AG10803 (cell line): ENCODE results near the gene ARV1.
"Not testable (repeated sequence)": the region's sequence is repeated elsewhere in the genome, so short reads cannot be mapped to it uniquely, and the experiment has no call there.

ENCODE experiments used
- DNase-seq: peaks from one replicate; pipeline ENCODE4 v3.0.0; 2010; ENCODE audit warnings: low read depth
- H3K4me3 ChIP-seq: 2 replicates; pipeline ENCODE4 v1.5.1; 2011; ENCODE audit warnings: mild to moderate bottlenecking, low read length, control low read depth
- TF ChIP-seq, protein P1 (sequence below): conservative IDR thresholded peaks from 2 replicates; pipeline ENCODE4 v1.5.1; 2011; ENCODE audit warnings: mild to moderate bottlenecking, low read length, control low read depth, inconsistent platforms

The ARV1 gene

DNA sequence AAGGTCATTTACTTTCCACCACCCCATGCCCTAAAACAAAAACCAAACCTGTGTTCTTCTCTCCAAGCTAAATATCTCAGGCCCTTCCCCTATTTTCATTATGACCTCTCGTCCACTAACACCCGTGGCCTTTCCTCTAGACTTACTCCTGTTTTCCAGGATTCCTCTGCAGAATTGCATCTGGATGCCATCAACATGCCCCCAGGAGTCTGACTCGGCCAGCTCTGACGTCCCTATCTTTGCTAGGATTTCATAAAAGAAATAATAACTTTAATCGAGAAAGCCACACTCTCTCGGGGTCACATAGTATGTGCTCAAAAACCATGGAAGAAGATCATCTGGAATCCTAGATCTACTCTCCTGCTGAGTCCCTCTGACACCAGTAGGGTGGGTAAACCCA, 47.7 kb downstream of the ARV1 start:
- DNase-seq: no peak

GRCh38 chr1:231027136-231027925, 48.4 kb downstream of the ARV1 start:
- TF ChIP-seq, protein P1, sequence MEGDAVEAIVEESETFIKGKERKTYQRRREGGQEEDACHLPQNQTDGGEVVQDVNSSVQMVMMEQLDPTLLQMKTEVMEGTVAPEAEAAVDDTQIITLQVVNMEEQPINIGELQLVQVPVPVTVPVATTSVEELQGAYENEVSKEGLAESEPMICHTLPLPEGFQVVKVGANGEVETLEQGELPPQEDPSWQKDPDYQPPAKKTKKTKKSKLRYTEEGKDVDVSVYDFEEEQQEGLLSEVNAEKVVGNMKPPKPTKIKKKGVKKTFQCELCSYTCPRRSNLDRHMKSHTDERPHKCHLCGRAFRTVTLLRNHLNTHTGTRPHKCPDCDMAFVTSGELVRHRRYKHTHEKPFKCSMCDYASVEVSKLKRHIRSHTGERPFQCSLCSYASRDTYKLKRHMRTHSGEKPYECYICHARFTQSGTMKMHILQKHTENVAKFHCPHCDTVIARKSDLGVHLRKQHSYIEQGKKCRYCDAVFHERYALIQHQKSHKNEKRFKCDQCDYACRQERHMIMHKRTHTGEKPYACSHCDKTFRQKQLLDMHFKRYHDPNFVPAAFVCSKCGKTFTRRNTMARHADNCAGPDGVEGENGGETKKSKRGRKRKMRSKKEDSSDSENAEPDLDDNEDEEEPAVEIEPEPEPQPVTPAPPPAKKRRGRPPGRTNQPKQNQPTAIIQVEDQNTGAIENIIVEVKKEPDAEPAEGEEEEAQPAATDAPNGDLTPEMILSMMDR: no peak
- no peak for DNase-seq
- H3K4me3 ChIP-seq: no peak overlapping the region

More for the DNA sequence above, 47.7 kb downstream of the ARV1 start:
- TF ChIP-seq, protein P1: no peak
- H3K4me3 ChIP-seq: no peak overlapping the region

DNA sequence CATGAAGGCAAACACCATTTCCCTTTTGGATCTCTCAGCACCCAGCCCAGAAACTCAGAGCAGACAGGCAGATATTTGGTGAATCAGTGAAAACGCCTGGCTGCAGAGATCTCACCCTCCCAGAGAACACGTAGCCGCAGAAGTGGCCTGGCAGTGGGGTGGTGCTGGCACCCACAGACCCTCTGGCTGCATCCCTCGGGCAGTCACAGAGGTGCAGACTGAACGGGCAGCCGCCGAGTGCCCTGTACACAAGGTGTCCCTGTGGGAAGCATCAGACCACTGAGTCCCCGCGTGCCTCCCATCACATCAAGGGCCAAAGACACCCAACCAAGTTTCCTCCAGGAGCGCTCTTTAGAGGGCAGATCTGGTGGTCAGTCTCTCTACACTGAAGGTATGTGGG, 49.1 kb downstream of the ARV1 start:
- no peak for DNase-seq
- no peak overlapping the region for H3K4me3 ChIP-seq
- TF ChIP-seq, protein P1: no peak

- TF ChIP-seq, protein P1: no peak
- no peak for DNase-seq
- no peak overlapping the region; the same call in 1 of the 2 replicates for H3K4me3 ChIP-seq
Observed at GRCh38 chr1:231028682-231029081, 49.8 kb downstream of the ARV1 start.

- DNase-seq, H3K4me3 ChIP-seq: not testable (repeated sequence)
Observed at GRCh38 chr1:231029247-231029646, 50.4 kb downstream of the ARV1 start.

DNA sequence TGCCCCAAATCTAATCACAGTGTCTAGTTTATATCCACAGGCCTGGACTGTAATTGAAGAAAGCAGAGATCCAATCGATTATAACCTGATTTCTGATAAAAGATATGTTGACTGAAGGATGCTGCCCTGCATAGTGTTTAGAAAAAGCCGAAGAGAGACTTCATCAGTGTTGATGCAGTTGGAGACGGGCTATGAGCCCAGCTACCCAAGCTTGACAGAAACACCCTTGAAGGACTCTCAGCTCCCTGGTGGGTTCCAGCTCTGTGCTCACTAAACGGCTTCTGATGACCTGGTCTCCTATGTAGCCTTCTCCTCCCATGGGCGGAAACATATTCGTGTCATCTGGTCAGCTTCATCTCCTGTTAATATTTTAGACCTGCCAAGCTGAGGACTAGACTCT, 50.9 kb downstream of the ARV1 start:
- H3K4me3 ChIP-seq: no peak overlapping the region
- DNase-seq: no peak
- TF ChIP-seq, protein P1: no peak

GRCh38 chr1:231032963-231033362, 54.1 kb downstream of the ARV1 start:
- TF ChIP-seq, protein P1: no peak
- no peak overlapping the region for H3K4me3 ChIP-seq
- DNase-seq: no peak
